ENCODE results near the gene ROPN1L. TPM values are rescaled to one million over a fixed set of nuclear protein-coding genes. Genes with fewer than 3 reads are reported as not detected.

ROPN1L gene
- total RNA-seq, 1 donor from 2014 or later, result 0.45 TPM

DNA sequence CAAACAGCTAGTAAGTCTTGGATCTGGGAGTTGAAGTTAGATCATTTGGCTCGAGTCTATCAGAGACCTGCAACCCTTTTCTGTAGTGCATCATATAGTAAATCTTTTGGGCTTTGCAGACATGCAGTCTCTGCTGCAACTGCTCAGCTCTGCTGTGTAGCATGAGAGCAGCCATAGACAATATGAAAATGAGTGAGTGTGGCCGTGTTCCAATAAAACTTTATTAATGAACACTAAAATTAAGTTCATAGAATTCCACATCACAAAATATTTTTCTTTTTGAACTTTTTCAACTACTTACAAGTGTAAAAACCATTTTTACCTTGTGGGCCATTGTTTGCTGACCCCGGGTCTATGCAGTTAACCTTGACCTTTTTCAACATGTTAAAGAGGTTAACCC, 35.2 kb downstream of the ROPN1L start:
- H3K36me3 Mint-ChIP-seq, result no peaks in the 10 kb centered on the region
- no peak overlapping the region for H3K27ac Mint-ChIP-seq
- H3K9me3 Mint-ChIP-seq, result peaks cover 16% of the 10 kb centered on the region
- peaks cover 8% of the 10 kb centered on the region for H3K4me1 Mint-ChIP-seq
- H3K4me3 Mint-ChIP-seq, result no peak overlapping the region
- no peaks in the 10 kb centered on the region for H3K27me3 Mint-ChIP-seq (ENCODE audit: low read depth)
- TF ChIP-seq, protein P1, sequence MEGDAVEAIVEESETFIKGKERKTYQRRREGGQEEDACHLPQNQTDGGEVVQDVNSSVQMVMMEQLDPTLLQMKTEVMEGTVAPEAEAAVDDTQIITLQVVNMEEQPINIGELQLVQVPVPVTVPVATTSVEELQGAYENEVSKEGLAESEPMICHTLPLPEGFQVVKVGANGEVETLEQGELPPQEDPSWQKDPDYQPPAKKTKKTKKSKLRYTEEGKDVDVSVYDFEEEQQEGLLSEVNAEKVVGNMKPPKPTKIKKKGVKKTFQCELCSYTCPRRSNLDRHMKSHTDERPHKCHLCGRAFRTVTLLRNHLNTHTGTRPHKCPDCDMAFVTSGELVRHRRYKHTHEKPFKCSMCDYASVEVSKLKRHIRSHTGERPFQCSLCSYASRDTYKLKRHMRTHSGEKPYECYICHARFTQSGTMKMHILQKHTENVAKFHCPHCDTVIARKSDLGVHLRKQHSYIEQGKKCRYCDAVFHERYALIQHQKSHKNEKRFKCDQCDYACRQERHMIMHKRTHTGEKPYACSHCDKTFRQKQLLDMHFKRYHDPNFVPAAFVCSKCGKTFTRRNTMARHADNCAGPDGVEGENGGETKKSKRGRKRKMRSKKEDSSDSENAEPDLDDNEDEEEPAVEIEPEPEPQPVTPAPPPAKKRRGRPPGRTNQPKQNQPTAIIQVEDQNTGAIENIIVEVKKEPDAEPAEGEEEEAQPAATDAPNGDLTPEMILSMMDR (IDR thresholded peaks at IDR 0.05; ENCODE audit: unreplicated experiment), result no peak
- no peak for DNase-seq (ENCODE audit: low spot score in 2 of 2, unreplicated experiment in 2 of 2)

DNA sequence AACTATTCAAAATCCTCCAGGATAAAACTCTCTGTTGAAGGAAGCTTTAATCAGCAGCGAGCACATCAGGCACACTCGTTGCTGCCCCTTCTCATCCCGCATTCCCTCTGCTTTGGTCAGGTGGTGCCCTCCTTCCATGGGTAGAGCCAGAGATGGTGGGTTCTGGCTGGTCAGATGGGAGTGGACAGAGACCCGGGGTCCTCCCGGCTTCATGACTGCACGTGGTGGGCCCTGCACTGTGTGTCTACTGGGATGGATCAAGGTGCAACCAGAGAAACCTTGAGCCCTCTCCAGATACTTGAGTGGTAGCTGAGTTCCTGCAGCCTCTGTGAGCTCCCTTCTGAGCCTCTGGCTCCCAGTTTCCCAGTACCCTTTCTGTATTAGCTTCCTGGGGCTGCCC, 36.3 kb downstream of the ROPN1L start:
- Mint-ChIP-seq H3K27ac (no peak overlapping the region), H3K27me3 (ENCODE audit: low read depth) (no peaks in the 10 kb centered on the region), H3K9me3 (peaks cover 16% of the 10 kb centered on the region), H3K4me3 (no peak overlapping the region), H3K4me1 (peaks cover 8% of the 10 kb centered on the region), H3K36me3 (no peaks in the 10 kb centered on the region)
- DNase-seq (ENCODE audit: low spot score in 2 of 2, unreplicated experiment in 2 of 2), result no peak
- TF ChIP-seq, protein P1 (IDR thresholded peaks at IDR 0.05; ENCODE audit: unreplicated experiment), result no peak

DNA sequence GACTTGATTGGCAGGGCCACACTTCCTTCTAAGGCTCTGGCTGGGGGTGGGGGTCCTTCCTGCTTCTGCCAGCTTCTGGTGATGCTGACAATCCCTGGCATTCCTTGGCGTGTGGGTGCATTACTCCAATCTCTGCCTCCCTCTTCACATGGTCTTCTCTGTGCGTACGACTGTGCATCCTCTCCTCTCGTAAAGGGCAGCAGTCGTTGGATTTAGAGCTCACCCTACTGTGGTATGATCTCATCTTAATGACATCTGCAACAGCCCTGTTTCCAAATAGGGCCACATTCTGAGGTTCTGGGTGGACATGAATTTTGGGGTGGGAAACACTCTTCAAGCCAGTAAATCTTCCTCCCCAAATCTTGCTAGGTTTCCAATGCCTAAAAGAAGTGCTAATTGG, 36.8 kb downstream of the ROPN1L start:
- H3K9me3 Mint-ChIP-seq, result peaks cover 16% of the 10 kb centered on the region

DNA sequence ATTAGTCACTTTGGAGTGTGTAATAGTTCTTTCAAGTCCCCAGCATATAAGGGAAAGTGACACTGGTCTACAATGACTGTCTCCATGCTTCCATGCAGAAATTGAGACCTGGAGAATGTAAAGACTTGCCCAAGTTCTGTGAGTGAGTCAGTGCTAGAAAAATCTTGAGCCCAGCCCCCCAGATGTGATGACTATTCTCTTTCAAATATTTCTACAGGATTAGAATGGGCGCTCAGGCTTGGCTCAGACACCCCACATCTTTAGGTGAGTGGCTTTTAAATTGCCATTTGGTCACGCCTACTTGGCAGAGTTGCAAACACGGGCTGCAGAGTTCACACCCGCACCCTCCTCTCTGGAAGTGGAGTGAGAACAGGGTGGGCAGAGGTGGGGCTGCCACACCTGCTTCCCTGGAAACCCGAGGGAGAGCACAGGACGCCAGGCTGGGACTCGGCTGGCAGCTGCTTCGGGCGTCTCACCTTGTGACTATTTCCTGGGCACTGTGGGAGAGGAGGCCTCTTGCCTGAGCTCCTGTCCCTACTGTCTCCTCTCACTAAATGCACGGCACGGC, 37.6 kb downstream of the ROPN1L start:
- Mint-ChIP-seq H3K27ac (no peak overlapping the region), H3K4me1 (peaks cover 8% of the 10 kb centered on the region), H3K27me3 (ENCODE audit: low read depth) (no peaks in the 10 kb centered on the region), H3K4me3 (no peak overlapping the region), H3K36me3 (no peaks in the 10 kb centered on the region), H3K9me3 (peaks cover 16% of the 10 kb centered on the region)
- no peak for DNase-seq (ENCODE audit: low spot score in 2 of 2, unreplicated experiment in 2 of 2)
- TF ChIP-seq, protein P1 (IDR thresholded peaks at IDR 0.05; ENCODE audit: unreplicated experiment), result no peak

More for the DNA sequence above, 36.8 kb downstream of the ROPN1L start:
- Mint-ChIP-seq H3K27ac (no peak overlapping the region), H3K36me3 (no peaks in the 10 kb centered on the region), H3K4me1 (peaks cover 8% of the 10 kb centered on the region), H3K27me3 (ENCODE audit: low read depth) (no peaks in the 10 kb centered on the region), H3K4me3 (no peak overlapping the region)
- DNase-seq (ENCODE audit: low spot score in 2 of 2, unreplicated experiment in 2 of 2), result no peak
- TF ChIP-seq, protein P1 (IDR thresholded peaks at IDR 0.05; ENCODE audit: unreplicated experiment), result no peak

DNA sequence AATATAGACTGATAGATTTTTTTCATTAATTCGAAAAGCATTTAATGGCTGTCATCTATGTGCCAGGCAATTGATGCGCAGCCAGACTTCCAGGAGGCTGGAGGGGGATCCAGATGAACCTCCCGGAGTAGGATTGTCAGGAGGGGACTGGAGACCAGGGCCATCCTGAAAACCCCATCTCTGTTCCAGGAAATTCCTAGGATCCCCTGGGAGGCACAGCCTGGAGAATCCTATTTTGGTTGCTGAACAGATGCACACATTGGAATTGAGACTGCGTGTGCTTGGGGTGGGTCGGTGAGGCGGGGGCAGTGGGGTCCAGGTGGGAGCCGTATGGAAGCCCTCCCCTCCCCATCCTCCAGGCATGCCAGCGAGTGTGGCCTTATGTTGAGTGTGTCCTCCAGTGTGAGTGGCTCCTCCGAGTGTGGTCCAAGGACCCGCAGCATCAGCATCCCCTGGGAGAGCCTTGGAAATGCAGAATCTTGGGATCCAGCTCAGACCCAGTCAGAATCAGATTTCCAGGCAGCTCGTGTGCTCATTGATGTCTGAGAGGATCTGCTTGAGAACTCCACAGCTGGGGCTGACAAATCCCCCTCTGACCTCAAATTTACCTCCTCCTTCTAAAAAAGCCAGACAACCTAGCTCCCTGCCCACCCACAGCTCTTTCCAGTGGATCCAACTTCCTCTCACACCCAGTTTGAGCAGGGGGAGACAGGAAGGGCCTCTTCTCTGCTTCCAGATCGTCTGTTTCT, 38.7 kb downstream of the ROPN1L start:
- peaks cover 13% of the 10 kb centered on the region for H3K4me1 Mint-ChIP-seq
- no peak overlapping the region for H3K4me3 Mint-ChIP-seq
- TF ChIP-seq, protein P1 (IDR thresholded peaks at IDR 0.05; ENCODE audit: unreplicated experiment), result no peak
- no peaks in the 10 kb centered on the region for H3K27me3 Mint-ChIP-seq (ENCODE audit: low read depth)
- no peak for DNase-seq (ENCODE audit: low spot score in 2 of 2, unreplicated experiment in 2 of 2)
- H3K9me3 Mint-ChIP-seq, result peaks cover 13% of the 10 kb centered on the region
- no peaks in the 10 kb centered on the region for H3K36me3 Mint-ChIP-seq
- peak overlapping the region; percentile 37 for H3K27ac Mint-ChIP-seq
